ENCODE measurements around the gene RABGAP1.

GRCh38 chr9:122944960-122945888, 4.4 kb downstream of the RABGAP1 start:
- TF ChIP-seq CTCF (IDR thresholded peaks at IDR 0.05) (no peak), POLR2A (IDR thresholded peaks at IDR 0.05) (no peak), POLR2AphosphoS5 (IDR thresholded peaks at IDR 0.05; ENCODE audit: insufficient read depth in 1 of 2, low read depth in 1 of 2) (no peak)

Data from vagina (tissue), 2 donors.